Measurements from ENCODE around the gene CYTH1.

CYTH1 gene

DNA sequence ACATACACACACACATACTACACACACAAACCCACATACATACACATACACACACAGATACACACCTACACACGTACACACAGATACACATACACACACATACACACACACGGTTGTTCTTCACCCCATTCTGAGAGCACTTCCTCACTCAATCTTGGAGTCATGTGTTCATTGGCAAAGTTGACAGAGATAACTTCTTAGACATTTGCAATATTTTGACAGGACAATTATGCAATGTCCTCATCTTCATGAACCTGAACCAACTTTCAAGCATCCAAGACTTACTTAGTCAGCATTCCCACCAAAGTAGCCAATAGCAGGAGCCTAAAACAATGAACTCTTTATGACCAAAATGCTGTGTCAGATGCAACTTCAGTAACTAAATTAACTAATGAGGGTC is 127.7 kb downstream of the CYTH1 start:
- Histone ChIP-seq H3K36me3 (ENCODE audit: control insufficient read depth, low read depth, low read length) (no peaks in the 10 kb centered on the region), H3K27me3 (ENCODE audit: control insufficient read depth, insufficient read depth, low read length) (no peaks in the 10 kb centered on the region), H3K9ac (ENCODE audit: low read length) (no peak overlapping the region), H3K4me1 (ENCODE audit: control insufficient read depth, low read depth, low read length) (no peaks in the 10 kb centered on the region), H3K4me3 (ENCODE audit: low read length) (no peak overlapping the region), H3K27ac (ENCODE audit: low read length) (no peak overlapping the region), H3K9me3 (ENCODE audit: control insufficient read depth, low read depth, low read length) (no peaks in the 10 kb centered on the region)

DNA sequence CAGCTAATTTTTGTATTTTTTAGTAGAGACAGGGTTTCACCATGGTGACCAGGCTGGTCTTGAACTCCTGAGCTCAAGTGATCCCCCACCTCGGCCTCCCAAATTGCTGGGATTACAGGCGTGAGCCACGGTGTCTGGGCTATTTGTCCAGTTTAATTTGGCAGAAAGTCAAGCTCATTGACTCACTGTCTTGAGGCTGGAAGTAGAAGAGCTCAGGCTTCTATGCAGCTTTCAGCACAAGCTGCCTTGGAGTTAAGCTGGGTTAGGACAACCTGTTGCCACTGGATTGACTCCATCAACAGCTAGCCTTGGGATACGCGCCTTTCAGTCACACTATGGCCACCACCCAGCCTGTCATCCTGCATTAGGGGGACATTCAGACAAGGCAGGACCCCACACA is 128.7 kb downstream of the CYTH1 start:
- no peak overlapping the region for H3K4me3 ChIP-seq (ENCODE audit: low read length)
- no peak overlapping the region for H3K27ac ChIP-seq (ENCODE audit: low read length)
- no peak overlapping the region for H3K9ac ChIP-seq (ENCODE audit: low read length)
- H3K36me3 ChIP-seq (ENCODE audit: control insufficient read depth, low read depth, low read length): no peaks in the 10 kb centered on the region
- H3K27me3 ChIP-seq (ENCODE audit: control insufficient read depth, insufficient read depth, low read length): no peaks in the 10 kb centered on the region
- no peaks in the 10 kb centered on the region for H3K4me1 ChIP-seq (ENCODE audit: control insufficient read depth, low read depth, low read length)
- no peaks in the 10 kb centered on the region for H3K9me3 ChIP-seq (ENCODE audit: control insufficient read depth, low read depth, low read length)

DNA sequence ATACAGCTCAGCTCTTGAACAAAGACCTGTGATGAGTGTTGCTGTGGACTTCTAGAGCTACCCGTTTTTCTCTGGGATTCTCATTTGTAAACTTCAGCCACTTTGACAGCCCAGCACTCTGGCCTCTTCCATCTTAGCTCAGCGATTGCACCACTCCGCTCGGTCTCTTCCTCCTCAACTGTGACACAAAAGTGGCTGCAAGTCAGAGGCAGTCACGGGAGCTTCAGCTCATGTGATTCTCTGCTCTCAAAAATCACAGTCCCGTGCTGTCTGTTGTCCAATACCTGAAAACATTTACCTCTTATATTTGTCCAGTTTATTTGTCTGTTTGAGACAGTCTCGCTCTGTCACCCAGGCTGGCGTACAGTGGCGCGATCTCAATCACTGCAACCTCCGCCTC is 129.2 kb downstream of the CYTH1 start:
- Histone ChIP-seq H3K36me3 (ENCODE audit: control insufficient read depth, low read depth, low read length) (no peaks in the 10 kb centered on the region), H3K4me3 (ENCODE audit: low read length) (no peak overlapping the region), H3K4me1 (ENCODE audit: control insufficient read depth, low read depth, low read length) (no peaks in the 10 kb centered on the region), H3K27me3 (ENCODE audit: control insufficient read depth, insufficient read depth, low read length) (no peaks in the 10 kb centered on the region), H3K9ac (ENCODE audit: low read length) (no peak overlapping the region), H3K27ac (ENCODE audit: low read length) (no peak overlapping the region), H3K9me3 (ENCODE audit: control insufficient read depth, low read depth, low read length) (no peaks in the 10 kb centered on the region)

- Histone ChIP-seq H3K27ac (ENCODE audit: low read length) (no peak overlapping the region), H3K4me3 (ENCODE audit: low read length) (no peak overlapping the region), H3K9ac (ENCODE audit: low read length) (no peak overlapping the region), H3K9me3 (ENCODE audit: control insufficient read depth, low read depth, low read length) (no peaks in the 10 kb centered on the region), H3K27me3 (ENCODE audit: control insufficient read depth, insufficient read depth, low read length) (no peaks in the 10 kb centered on the region), H3K4me1 (ENCODE audit: control insufficient read depth, low read depth, low read length) (no peaks in the 10 kb centered on the region), H3K36me3 (ENCODE audit: control insufficient read depth, low read depth, low read length) (no peaks in the 10 kb centered on the region)
Measured at GRCh38 chr17:78652024-78652423, 130.0 kb downstream of the CYTH1 start.

DNA sequence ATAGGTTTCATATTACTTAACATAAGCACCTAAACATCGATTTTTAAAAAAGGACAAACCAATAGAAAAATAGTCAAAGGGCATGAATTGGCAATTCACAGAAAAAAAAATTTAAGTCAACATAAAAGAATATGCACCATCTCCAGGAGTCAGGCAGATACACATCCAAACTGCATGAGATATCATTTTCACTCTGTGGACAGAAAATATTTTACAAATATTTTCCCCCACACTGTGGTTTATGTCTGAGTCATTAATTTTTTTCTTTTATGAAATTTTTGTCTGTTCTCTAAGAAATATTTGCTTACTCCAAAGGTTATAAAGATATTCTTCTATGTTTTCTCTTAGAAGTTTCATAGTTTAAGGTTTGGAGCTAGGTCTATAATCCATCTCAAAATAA is 130.5 kb downstream of the CYTH1 start:
- no peaks in the 10 kb centered on the region for H3K9me3 ChIP-seq (ENCODE audit: control insufficient read depth, low read depth, low read length)
- H3K36me3 ChIP-seq (ENCODE audit: control insufficient read depth, low read depth, low read length): no peaks in the 10 kb centered on the region
- H3K27ac ChIP-seq (ENCODE audit: low read length): no peak overlapping the region
- no peaks in the 10 kb centered on the region for H3K27me3 ChIP-seq (ENCODE audit: control insufficient read depth, insufficient read depth, low read length)
- H3K4me3 ChIP-seq (ENCODE audit: low read length): no peak overlapping the region
- no peaks in the 10 kb centered on the region for H3K4me1 ChIP-seq (ENCODE audit: control insufficient read depth, low read depth, low read length)
- H3K9ac ChIP-seq (ENCODE audit: low read length): no peak overlapping the region

- Histone ChIP-seq H3K27ac (ENCODE audit: low read length) (no peak overlapping the region), H3K9ac (ENCODE audit: low read length) (no peak overlapping the region), H3K4me3 (ENCODE audit: low read length) (no peak overlapping the region)
Measured at GRCh38 chr17:78650093-78650715, 131.9 kb downstream of the CYTH1 start.

DNA sequence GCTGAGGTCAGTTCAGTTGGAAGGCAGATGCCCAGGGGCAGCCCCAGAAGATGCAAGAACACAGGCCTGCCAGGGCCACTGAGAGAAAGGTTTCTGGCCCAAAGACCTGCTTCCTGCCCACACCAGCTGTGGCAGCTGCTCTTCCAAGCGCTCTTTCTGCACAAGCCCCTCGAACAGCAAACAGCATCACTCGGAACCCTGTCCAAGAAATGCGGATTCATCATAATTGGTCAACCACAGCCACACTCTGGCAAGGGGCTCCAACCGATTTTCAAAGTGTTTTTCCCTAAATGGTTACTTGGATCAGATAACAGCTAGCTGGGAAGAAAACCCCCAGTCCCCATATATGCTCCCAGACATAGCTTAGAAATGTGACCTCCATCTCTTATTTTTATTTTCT is 133.8 kb downstream of the CYTH1 start:
- Histone ChIP-seq H3K9ac (ENCODE audit: low read length) (no peak overlapping the region), H3K36me3 (ENCODE audit: control insufficient read depth, low read depth, low read length) (no peaks in the 10 kb centered on the region), H3K27me3 (ENCODE audit: control insufficient read depth, insufficient read depth, low read length) (no peaks in the 10 kb centered on the region), H3K4me1 (ENCODE audit: control insufficient read depth, low read depth, low read length) (no peaks in the 10 kb centered on the region), H3K9me3 (ENCODE audit: control insufficient read depth, low read depth, low read length) (no peaks in the 10 kb centered on the region), H3K27ac (ENCODE audit: low read length) (no peak overlapping the region), H3K4me3 (ENCODE audit: low read length) (no peak overlapping the region)

More at GRCh38 chr17:78650093-78650715, 131.9 kb downstream of the CYTH1 start:
- Histone ChIP-seq H3K9me3 (ENCODE audit: control insufficient read depth, low read depth, low read length) (no peaks in the 10 kb centered on the region), H3K4me1 (ENCODE audit: control insufficient read depth, low read depth, low read length) (no peaks in the 10 kb centered on the region), H3K36me3 (ENCODE audit: control insufficient read depth, low read depth, low read length) (no peaks in the 10 kb centered on the region), H3K27me3 (ENCODE audit: control insufficient read depth, insufficient read depth, low read length) (no peaks in the 10 kb centered on the region)

DNA sequence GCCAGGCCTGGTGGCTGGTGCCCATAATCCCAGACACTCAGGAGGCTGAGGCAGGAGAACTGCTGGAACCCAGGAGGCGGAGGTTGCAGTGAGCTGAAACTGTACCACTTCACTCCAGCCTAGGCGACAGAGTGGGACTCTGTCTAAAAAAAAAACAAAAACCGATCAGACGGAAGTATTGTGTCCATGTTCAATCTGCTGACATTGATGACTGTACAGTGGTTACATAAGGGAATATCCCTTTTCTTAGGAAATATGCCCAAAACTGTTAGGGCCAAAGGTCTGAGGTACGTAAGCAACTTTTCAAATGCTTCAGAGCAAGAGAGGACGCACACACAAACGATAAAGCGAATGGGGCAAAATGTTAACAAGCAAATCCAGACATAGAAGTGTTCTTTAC is 135.0 kb downstream of the CYTH1 start:
- H3K27ac ChIP-seq (ENCODE audit: low read length): no peak overlapping the region
- no peaks in the 10 kb centered on the region for H3K9me3 ChIP-seq (ENCODE audit: control insufficient read depth, low read depth, low read length)
- no peaks in the 10 kb centered on the region for H3K27me3 ChIP-seq (ENCODE audit: control insufficient read depth, insufficient read depth, low read length)
- H3K36me3 ChIP-seq (ENCODE audit: control insufficient read depth, low read depth, low read length): no peaks in the 10 kb centered on the region
- H3K4me1 ChIP-seq (ENCODE audit: control insufficient read depth, low read depth, low read length): no peaks in the 10 kb centered on the region
- H3K9ac ChIP-seq (ENCODE audit: low read length): no peak overlapping the region
- no peak overlapping the region for H3K4me3 ChIP-seq (ENCODE audit: low read length)

DNA sequence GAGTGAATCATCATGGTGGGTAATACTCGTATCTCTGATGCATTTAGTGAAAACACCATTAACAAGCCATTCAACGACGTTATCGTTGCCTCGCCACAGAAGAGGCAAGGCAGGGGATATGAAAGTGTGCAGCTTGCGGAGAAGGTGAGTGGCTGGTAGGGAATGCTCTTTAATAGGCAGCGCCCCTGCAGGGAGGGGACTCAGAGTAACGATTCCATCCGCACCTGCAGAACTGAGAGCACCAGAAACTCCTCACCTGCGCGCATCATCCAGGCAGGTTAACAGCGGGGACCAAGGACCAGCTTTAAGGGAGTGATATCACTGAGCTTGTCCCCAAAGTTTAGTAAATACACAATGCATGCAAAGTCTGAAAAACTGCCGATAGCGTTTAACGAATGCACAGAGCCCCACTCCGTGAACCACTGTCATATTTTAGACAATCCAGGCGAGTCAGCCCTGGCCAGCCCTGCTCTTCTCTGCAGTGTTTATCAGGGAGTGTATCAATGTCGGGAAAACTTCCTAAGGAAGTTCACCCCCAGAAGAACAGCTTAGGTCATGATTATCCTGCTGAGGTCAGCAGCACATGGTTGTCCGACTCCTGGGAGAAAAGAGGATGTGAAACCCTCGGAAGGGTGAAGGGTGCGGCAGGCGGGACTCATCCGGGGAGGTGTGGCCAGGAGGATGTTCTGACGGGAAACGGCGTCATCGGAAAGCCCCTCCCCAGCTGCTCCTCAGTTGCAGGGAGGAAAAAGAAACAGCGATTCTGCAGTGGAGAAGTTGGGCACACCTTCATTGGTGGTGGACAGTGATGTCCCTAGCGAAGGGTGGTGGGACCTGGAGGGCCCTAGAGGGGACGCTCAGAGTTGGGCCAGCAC is 136.4 kb downstream of the CYTH1 start:
- Histone ChIP-seq H3K27me3 (ENCODE audit: control insufficient read depth, insufficient read depth, low read length) (no peaks in the 10 kb centered on the region), H3K4me3 (ENCODE audit: low read length) (no peak overlapping the region), H3K9me3 (ENCODE audit: control insufficient read depth, low read depth, low read length) (no peaks in the 10 kb centered on the region), H3K36me3 (ENCODE audit: control insufficient read depth, low read depth, low read length) (no peaks in the 10 kb centered on the region), H3K9ac (ENCODE audit: low read length) (no peak overlapping the region), H3K4me1 (ENCODE audit: control insufficient read depth, low read depth, low read length) (no peaks in the 10 kb centered on the region), H3K27ac (ENCODE audit: low read length) (no peak overlapping the region)

- H3K27ac ChIP-seq (ENCODE audit: low read length): no peak overlapping the region
- no peaks in the 10 kb centered on the region for H3K27me3 ChIP-seq (ENCODE audit: control insufficient read depth, insufficient read depth, low read length)
- H3K4me3 ChIP-seq (ENCODE audit: low read length): no peak overlapping the region
- H3K36me3 ChIP-seq (ENCODE audit: control insufficient read depth, low read depth, low read length): no peaks in the 10 kb centered on the region
- H3K9ac ChIP-seq (ENCODE audit: low read length): no peak overlapping the region
- H3K4me1 ChIP-seq (ENCODE audit: control insufficient read depth, low read depth, low read length): no peaks in the 10 kb centered on the region
- no peaks in the 10 kb centered on the region for H3K9me3 ChIP-seq (ENCODE audit: control insufficient read depth, low read depth, low read length)
Measured at GRCh38 chr17:78644931-78645351, 137.1 kb downstream of the CYTH1 start.

GRCh38 chr17:78644224-78644623 is 137.8 kb downstream of the CYTH1 start:
- Histone ChIP-seq H3K27ac (ENCODE audit: low read length) (no peak overlapping the region), H3K4me3 (ENCODE audit: low read length) (no peak overlapping the region), H3K9ac (ENCODE audit: low read length) (no peak overlapping the region)

DNA sequence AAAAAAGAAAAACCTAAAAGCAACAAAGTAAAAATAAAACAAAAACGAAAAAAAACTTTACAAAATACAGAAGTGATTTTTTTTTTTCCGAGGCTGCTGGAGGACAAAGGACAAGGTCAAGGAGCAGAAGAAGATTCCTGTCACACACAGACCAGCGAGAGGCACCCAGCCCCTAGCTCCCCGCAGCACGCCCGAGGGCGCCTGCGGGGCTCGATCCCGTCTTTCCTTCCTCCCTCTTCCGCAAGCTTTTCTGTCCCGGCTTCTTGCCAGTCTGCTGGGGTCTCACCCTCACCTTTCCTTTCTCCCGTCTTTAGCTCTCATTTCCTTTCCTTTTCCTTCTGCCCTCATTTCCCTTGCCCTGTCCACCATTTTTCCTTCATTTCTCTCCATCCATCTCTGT is 138.7 kb downstream of the CYTH1 start:
- H3K4me3 ChIP-seq (ENCODE audit: low read length): no peak overlapping the region
- H3K27me3 ChIP-seq (ENCODE audit: control insufficient read depth, insufficient read depth, low read length): no peaks in the 10 kb centered on the region
- H3K4me1 ChIP-seq (ENCODE audit: control insufficient read depth, low read depth, low read length): no peaks in the 10 kb centered on the region
- H3K27ac ChIP-seq (ENCODE audit: low read length): no peak overlapping the region
- no peaks in the 10 kb centered on the region for H3K9me3 ChIP-seq (ENCODE audit: control insufficient read depth, low read depth, low read length)
- H3K9ac ChIP-seq (ENCODE audit: low read length): no peak overlapping the region
- no peaks in the 10 kb centered on the region for H3K36me3 ChIP-seq (ENCODE audit: control insufficient read depth, low read depth, low read length)

More at GRCh38 chr17:78644224-78644623, 137.8 kb downstream of the CYTH1 start:
- H3K27me3 ChIP-seq (ENCODE audit: control insufficient read depth, insufficient read depth, low read length): no peaks in the 10 kb centered on the region
- H3K4me1 ChIP-seq (ENCODE audit: control insufficient read depth, low read depth, low read length): no peaks in the 10 kb centered on the region
- H3K9me3 ChIP-seq (ENCODE audit: control insufficient read depth, low read depth, low read length): no peaks in the 10 kb centered on the region
- H3K36me3 ChIP-seq (ENCODE audit: control insufficient read depth, low read depth, low read length): no peaks in the 10 kb centered on the region
